ENCODE data around the gene CDC37. TPM values are rescaled to one million over a fixed set of nuclear protein-coding genes. Genes with fewer than 3 reads are reported as not detected.
"Not testable (repeated sequence)": the region's sequence is repeated elsewhere in the genome, so short reads cannot be mapped to it uniquely, and the experiment has no call there.

CDC37 gene
- total and polyA plus RNA-seq, 11 donors = 108 to 282 (median 141) TPM

DNA sequence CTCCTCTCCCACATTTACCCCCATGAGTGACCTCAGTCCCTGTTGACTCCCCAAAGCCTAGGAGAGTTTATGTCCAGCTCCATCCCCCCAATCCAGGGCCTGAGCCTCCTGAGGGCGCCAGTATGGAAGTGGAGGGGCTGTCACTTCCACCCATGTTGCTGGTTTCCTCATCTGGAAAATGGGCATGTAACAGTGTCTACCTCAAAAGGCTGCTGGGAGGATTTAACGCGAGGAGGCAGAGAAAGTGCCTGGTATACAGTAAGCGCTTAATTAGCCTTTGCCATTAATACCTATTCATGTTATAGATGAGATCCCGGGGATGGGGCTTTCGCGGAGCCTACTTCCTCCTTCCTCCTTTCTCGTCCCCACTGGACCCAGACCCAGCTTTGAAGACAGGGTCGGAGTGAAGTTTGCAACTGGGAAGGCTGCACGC, 23.4 kb downstream of the CDC37 start:
- intact Hi-C loops (cut with DNase I) = loop anchor here in 7 of 10 donors (2.0 to 10.0 kb wide), 5 partner anchors 45 to 445 kb away; partner anchors contain the start of genes OLFM2 (in 3 of the 7), RAVER1 (in 3 of the 7), ICAM3 (in 2 of the 7) and EIF3G (in 1 of the 7)
- Histone ChIP-seq H3K36me3 (peaks cover 0 to 25% (median 21%) of the 10 kb centered on the region in 9 donors), H3K27me3 (no peaks in the 10 kb centered on the region), H3K4me3 (peak overlapping the region; percentile 71 to 99 (median 90)), H3K4me1 (peaks cover 0 to 37% (median 12%) of the 10 kb centered on the region in 12 donors), H3K9me3 (no peaks in the 10 kb centered on the region), H3K27ac (peak overlapping the region; percentile 41 to 90 (median 82))
- WGBS, 4 donors = 2 to 3% (median 2%) methylated on average over 10 of the region's 10 CpGs
- TF ChIP-seq, protein P1, sequence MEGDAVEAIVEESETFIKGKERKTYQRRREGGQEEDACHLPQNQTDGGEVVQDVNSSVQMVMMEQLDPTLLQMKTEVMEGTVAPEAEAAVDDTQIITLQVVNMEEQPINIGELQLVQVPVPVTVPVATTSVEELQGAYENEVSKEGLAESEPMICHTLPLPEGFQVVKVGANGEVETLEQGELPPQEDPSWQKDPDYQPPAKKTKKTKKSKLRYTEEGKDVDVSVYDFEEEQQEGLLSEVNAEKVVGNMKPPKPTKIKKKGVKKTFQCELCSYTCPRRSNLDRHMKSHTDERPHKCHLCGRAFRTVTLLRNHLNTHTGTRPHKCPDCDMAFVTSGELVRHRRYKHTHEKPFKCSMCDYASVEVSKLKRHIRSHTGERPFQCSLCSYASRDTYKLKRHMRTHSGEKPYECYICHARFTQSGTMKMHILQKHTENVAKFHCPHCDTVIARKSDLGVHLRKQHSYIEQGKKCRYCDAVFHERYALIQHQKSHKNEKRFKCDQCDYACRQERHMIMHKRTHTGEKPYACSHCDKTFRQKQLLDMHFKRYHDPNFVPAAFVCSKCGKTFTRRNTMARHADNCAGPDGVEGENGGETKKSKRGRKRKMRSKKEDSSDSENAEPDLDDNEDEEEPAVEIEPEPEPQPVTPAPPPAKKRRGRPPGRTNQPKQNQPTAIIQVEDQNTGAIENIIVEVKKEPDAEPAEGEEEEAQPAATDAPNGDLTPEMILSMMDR (IDR thresholded peaks at IDR 0.05) = no peak
- no peak for TF ChIP-seq POLR2A (IDR thresholded peaks at IDR 0.05)
- ATAC-seq = no peak
- DNase-seq = no peak

DNA sequence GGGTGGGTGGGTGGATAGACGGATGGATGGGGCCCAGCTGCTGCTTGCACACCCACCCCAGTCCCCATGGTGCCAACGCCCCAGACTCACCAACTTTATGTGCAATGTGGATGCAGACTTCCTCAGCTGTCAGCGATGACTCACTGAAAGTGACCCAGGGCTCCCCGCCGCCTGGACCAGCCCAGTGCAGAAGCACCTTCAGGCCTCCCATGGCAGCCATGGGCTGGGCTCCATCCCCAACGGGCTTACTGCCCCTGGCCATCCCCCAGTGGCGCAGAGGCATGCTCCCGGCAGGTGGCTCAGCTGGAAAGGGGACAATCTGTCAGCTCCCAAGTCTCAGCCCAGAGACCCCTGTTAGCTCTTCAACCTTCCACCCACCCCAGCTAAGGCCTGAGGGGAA, 25.2 kb downstream of the CDC37 start:
- DNase-seq = no peak
- no peaks in the 10 kb centered on the region for H3K27me3 ChIP-seq
- no peak for ATAC-seq
- no peak overlapping the region for H3K4me3 ChIP-seq
- H3K27ac ChIP-seq = no peak overlapping the region
- 94 to 97% (median 95%) methylated on average over 7 to 8 of the region's 8 CpGs for WGBS, 4 donors
- intact Hi-C loops (cut with DNase I) = no loop called here
- no peaks in the 10 kb centered on the region for H3K9me3 ChIP-seq
- peaks cover 0 to 37% (median 30%) of the 10 kb centered on the region in 9 donors for H3K36me3 ChIP-seq
- peaks cover 0 to 40% (median 12%) of the 10 kb centered on the region in 12 donors for H3K4me1 ChIP-seq
- TF ChIP-seq POLR2A (IDR thresholded peaks at IDR 0.05) = no peak
- TF ChIP-seq, protein P1 (IDR thresholded peaks at IDR 0.05) = no peak

DNA sequence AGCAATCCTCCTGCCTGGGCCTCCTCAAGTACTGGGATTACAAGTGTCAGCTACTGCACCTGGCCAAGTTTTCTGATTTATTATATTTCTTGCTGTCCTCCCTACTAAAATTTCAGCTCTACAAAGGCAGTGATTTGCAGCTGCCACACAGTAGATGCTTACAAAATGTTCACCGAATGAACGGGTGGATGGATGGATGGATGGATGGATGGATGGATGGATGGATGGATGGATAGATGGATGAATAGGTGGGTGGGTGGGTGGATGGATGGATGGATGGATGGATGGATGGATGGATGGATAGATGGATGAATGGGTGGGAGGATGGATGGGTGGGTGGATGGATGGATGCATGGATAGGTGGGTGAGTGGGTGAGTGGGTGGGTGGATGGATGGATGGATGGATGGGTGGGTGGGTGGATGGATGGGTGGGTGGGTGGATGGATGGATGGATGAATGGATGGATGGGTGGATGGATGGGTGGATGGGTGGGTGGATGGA, 26.2 kb downstream of the CDC37 start:
- ATAC-seq; H3K27ac ChIP-seq; intact Hi-C loops (cut with DNase I); DNase-seq; H3K27me3 ChIP-seq; H3K4me3 ChIP-seq; H3K9me3 ChIP-seq: not testable (repeated sequence)
- Histone ChIP-seq H3K36me3 (peaks cover 0 to 46% (median 37%) of the 10 kb centered on the region in 9 donors), H3K4me1 (peaks cover 0 to 41% (median 11%) of the 10 kb centered on the region in 12 donors)
- WGBS, 4 donors = 94 to 97% (median 94%) methylated on average over 2 of the region's 2 CpGs

DNA sequence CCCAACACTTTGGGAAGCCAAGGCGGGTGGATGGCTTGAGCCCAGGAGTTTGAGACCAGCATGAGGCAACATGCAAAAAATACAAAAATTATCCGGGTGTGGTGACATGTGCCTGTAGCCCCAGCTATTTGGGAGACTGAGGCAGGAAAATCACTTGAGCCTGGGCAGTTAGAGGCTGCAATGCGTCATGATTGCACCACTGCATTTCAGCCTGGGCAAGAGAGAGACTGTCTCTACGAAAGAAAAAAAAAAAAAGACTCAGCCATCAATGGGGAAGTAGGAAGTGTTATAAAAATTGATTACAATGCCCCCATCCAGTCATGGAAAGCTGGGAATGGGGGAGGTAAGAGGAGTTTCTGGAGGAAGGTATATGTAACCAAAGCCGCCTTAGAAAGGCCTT, 28.4 kb downstream of the CDC37 start:
- Histone ChIP-seq H3K4me3 (no peak overlapping the region), H3K27ac (no peak overlapping the region), H3K4me1 (peaks cover 0 to 34% (median 8%) of the 10 kb centered on the region in 12 donors), H3K36me3 (peaks cover 0 to 67% (median 54%) of the 10 kb centered on the region in 9 donors), H3K27me3 (no peaks in the 10 kb centered on the region), H3K9me3 (no peaks in the 10 kb centered on the region)
- intact Hi-C loops (cut with DNase I) = no loop called here
- DNase-seq = no peak
- ATAC-seq = no peak
- TF ChIP-seq POLR2A (IDR thresholded peaks at IDR 0.05) = no peak
- TF ChIP-seq, protein P1 (IDR thresholded peaks at IDR 0.05) = no peak
- WGBS, 4 donors = 86 to 96% (median 89%) methylated on average over 5 of the region's 5 CpGs

Data from heart left ventricle (tissue), 16 donors.